Heart left ventricle (tissue), 13 donors: ENCODE data around the gene C12orf56.
"Not testable (repeated sequence)": the region's sequence is repeated elsewhere in the genome, so short reads cannot be mapped to it uniquely, and the experiment has no call there.

Experiments
- CTCF ChIP-seq, 12 donors: fragments of 200-600 bp; sonication (generic) in 4 of 12; IDR thresholded peaks; one replicate each; pipeline versions ENCODE4 v1.5.0 to v1.8.0; 2018 to 2022; ENCODE audit warnings: antibody characterized with exemption in 12 of 12, mild to moderate bottlenecking in 5 of 12
- POLR2A ChIP-seq, 2 donors: fragments of 450-650 bp; IDR thresholded peaks; one replicate each; pipeline ENCODE4 v1.6.1; 2017; ENCODE audit warnings: antibody characterized with exemption in 2 of 2, mild to moderate bottlenecking in 2 of 2, moderate library complexity in 2 of 2
- donor health status: ischemic (EF 13 %, LVEDD 7.1; RV severe dilation, severe dysfunction).
- donor health status: DM: no; HTN: yes; CAD: no.
- donor health status: DM: no; HTN: no; CAD: no.
- donor health status: ischemic (EF 25% LVEDD 6.9; RV normal size, moderate dysfunction).
- donor health status: ischemic (EF 25% LVEDD 5.7; RV mildly dilated, moderate dysfunction).
- donor health status: ischemic (EF 35%, LVEDD 5.7; RV mildly dilated, moderate dysfunction).
- donor health status: nonischemic (EF 11% LVEDD 7.7; RV severe dilation, severe dysfunction).
- donor health status: DM: yes; HTN: yes; CAD: no.
- donor health status: PGD.
- donor health status: ischemic (EF 29% LVEDD 5.4; RV normal size, mild dysfunction).
- donor health status: nonischemic (EF 23%, LVEDD 6.1; RV moderate dilation, normal function).

- TF ChIP-seq CTCF, POLR2A (IDR thresholded peaks at IDR 0.05): not testable (repeated sequence)
Observed at GRCh38 chr12:64217643-64218042, 172.9 kb downstream of the C12orf56 start.
